COR-L47 (cell line): ENCODE data around the gene MYOM3.
"Not testable (repeated sequence)": the region's sequence is repeated elsewhere in the genome, so short reads cannot be mapped to it uniquely, and the experiment has no call there.

Source experiments
- DNase-seq: peaks from one replicate; lab custom pipeline; 2025; lab: John Stamatoyannopoulos, UW

The MYOM3 gene

GRCh38 chr1:24030976-24031516 lies 80.9 kb downstream of the MYOM3 start:
- not testable (repeated sequence) for DNase-seq

GRCh38 chr1:24027838-24028468 lies 84.0 kb downstream of the MYOM3 start:
- DNase-seq, result no peak

GRCh38 chr1:24022581-24023361 lies 89.2 kb downstream of the MYOM3 start:
- DNase-seq, result no peak

- DNase-seq, result no peak
These were observed 90.3 kb downstream of the MYOM3 start for GRCh38 chr1:24021403-24022266.

GRCh38 chr1:24020470-24020869 lies 91.5 kb downstream of the MYOM3 start:
- DNase-seq, result no peak

GRCh38 chr1:24020025-24020424 lies 91.9 kb downstream of the MYOM3 start:
- no peak for DNase-seq

GRCh38 chr1:24018611-24019580 lies 93.0 kb downstream of the MYOM3 start:
- DNase-seq, result no peak

GRCh38 chr1:24015221-24016210 lies 96.4 kb downstream of the MYOM3 start:
- no peak for DNase-seq

- DNase-seq, result not testable (repeated sequence)
These were observed 99.1 kb downstream of the MYOM3 start for GRCh38 chr1:24012878-24013277.

GRCh38 chr1:24010650-24011049 lies 101.3 kb downstream of the MYOM3 start:
- no peak for DNase-seq

GRCh38 chr1:24009406-24009805 lies 102.5 kb downstream of the MYOM3 start:
- no peak for DNase-seq

- DNase-seq, result not testable (repeated sequence)
These were observed 103.3 kb downstream of the MYOM3 start for GRCh38 chr1:24008574-24009184.

- DNase-seq, result no peak
These were observed 104.9 kb downstream of the MYOM3 start for GRCh38 chr1:24007079-24007478.
